Smooth muscle cell (in vitro differentiated cells): Measurements from ENCODE around the gene PHKA1. TPM values are rescaled to one million over a fixed set of nuclear protein-coding genes. Genes with fewer than 3 reads are reported as not detected.

Experiments
- DNase-seq: peaks from one replicate; lab custom pipeline; 2025; ENCODE audit not compliant: unreplicated experiment; lab: John Stamatoyannopoulos, UW
- H2AFZ ChIP-seq: fragments of 200-600 bp; sonication (generic); 2 replicates; pipeline ENCODE4 v1.6.0; 2016; ENCODE audit warnings: antibody characterized with exemption, low read depth, mild to moderate bottlenecking
- H3F3A ChIP-seq: fragments of 200-600 bp; sonication (generic); 2 replicates; pipeline ENCODE4 v1.6.0; 2017; ENCODE audit warnings: antibody characterized with exemption, low read depth
- H3K27ac ChIP-seq: fragments of 200-600 bp; sonication (generic); 2 replicates; pipeline ENCODE4 v1.5.1; 2016; ENCODE audit warnings: low read depth, mild to moderate bottlenecking
- H3K27me3 ChIP-seq: fragments of 200-600 bp; sonication (generic); 2 replicates; pipeline ENCODE4 v1.6.1; 2016; ENCODE audit warnings: low read depth, mild to moderate bottlenecking
- H3K36me3 ChIP-seq: fragments of 200-600 bp; sonication (generic); 2 replicates; pipeline ENCODE4 v1.5.1; 2016; ENCODE audit warnings: low read depth
- H3K4me1 ChIP-seq: fragments of 200-600 bp; sonication (generic); 2 replicates; pipeline ENCODE4 v1.5.1; 2016; ENCODE audit warnings: low read depth
- H3K4me2 ChIP-seq: fragments of 200-600 bp; sonication (generic); 2 replicates; pipeline ENCODE4 v1.6.0; 2016; ENCODE audit warnings: mild to moderate bottlenecking
- H3K4me3 ChIP-seq: fragments of 200-600 bp; sonication (generic); 2 replicates; pipeline ENCODE4 v1.5.1; 2016; ENCODE audit warnings: mild to moderate bottlenecking
- H3K79me2 ChIP-seq: fragments of 200-600 bp; sonication (generic); 2 replicates; pipeline ENCODE4 v1.6.0; 2016; ENCODE audit warnings: low read depth, mild to moderate bottlenecking
- H3K9ac ChIP-seq: fragments of 200-600 bp; sonication (generic); 2 replicates; pipeline ENCODE4 v1.6.0; 2016; ENCODE audit warnings: low read depth
- H3K9me3 ChIP-seq: fragments of 200-600 bp; sonication (generic); replicated peaks from 2 replicates; pipeline ENCODE4 v1.5.1; 2016; ENCODE audit warnings: low read depth
- H4K20me1 ChIP-seq: fragments of 200-600 bp; sonication (generic); 2 replicates; pipeline ENCODE4 v1.6.0; 2016; ENCODE audit warnings: low read depth
- CTCF ChIP-seq: fragments of 200-600 bp; sonication (generic); IDR thresholded peaks from 2 replicates; pipeline ENCODE4 v1.5.1; 2017; ENCODE audit warnings: borderline replicate concordance, mild to moderate bottlenecking, antibody characterized with exemption; ENCODE audit not compliant: insufficient read depth, poor library complexity, severe bottlenecking
- WGBS: methylation state at CpG from one replicate; pipeline ENCODE4 v1.1.7; 2016; ENCODE audit warnings: low lambda C conversion rate; 5-methylcytosine and 5-hydroxymethylcytosine counted together
- polyA plus RNA-seq: library from polyadenylated mRNA; unstranded; fragments of >200 nt; fragmentation: Nextera tagmentation; extraction: Ambion mirVana; gene quantifications from 2 replicates; pipeline ENCODE4 v1.2.1, GENCODE V29; 2016
- total RNA-seq: library from RNA; depleted of rRNA; stranded (reverse); fragments of >200 nt; gene quantifications from 2 replicates; pipeline ENCODE4 v1.2.3, GENCODE V29; 2014

PHKA1 gene
- total and polyA plus RNA-seq, 2 experiments from 2014 or later, result 4.5 to 7.9 TPM

DNA sequence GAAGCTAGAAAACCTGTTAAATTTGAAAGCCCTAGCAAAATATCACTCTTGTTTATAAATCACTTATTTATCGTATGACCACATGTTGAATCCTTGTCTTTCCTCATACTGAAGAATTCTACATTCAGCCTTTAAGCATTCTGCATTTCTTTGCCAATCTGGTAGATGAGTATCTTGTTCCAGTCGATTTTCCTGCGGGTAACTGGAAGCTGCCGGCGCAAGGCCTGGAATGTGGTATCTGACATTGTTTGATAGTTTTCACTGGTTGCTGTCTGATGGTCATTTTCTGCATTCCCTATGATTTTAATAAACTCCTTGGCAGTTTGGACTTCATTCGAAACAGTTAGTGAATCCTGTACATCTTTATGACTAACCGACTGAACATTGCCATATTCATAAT, 13.7 kb upstream of the PHKA1 start:
- no peak overlapping the region for H3K9ac ChIP-seq
- H3K4me3 ChIP-seq, result no peak overlapping the region
- H3F3A ChIP-seq, result no peaks in the 10 kb centered on the region
- no peak overlapping the region for H2AFZ ChIP-seq
- no peak for DNase-seq
- TF ChIP-seq CTCF, result no peak
- 63% methylated on average over 7 of the region's 7 CpGs for WGBS
- H3K27ac ChIP-seq, result peak overlapping the region; percentile 44
- H3K4me2 ChIP-seq, result peak overlapping the region; percentile 19
- no peaks in the 10 kb centered on the region for H3K4me1 ChIP-seq
- no peaks in the 10 kb centered on the region for H3K27me3 ChIP-seq
- H3K79me2 ChIP-seq, result no peaks in the 10 kb centered on the region
- H3K36me3 ChIP-seq, result no peaks in the 10 kb centered on the region
- H4K20me1 ChIP-seq, result no peaks in the 10 kb centered on the region
- H3K9me3 ChIP-seq, result no peaks in the 10 kb centered on the region

GRCh38 chrX:72716766-72717165, 2.7 kb upstream of the PHKA1 start:
- no peak overlapping the region for H3K9ac ChIP-seq
- H2AFZ ChIP-seq, result no peak overlapping the region
- no peaks in the 10 kb centered on the region for H3K9me3 ChIP-seq
- no peaks in the 10 kb centered on the region for H3K36me3 ChIP-seq
- 69% methylated on average over 5 of the region's 5 CpGs for WGBS
- H4K20me1 ChIP-seq, result no peaks in the 10 kb centered on the region
- no peaks in the 10 kb centered on the region for H3K27me3 ChIP-seq
- DNase-seq, result no peak
- TF ChIP-seq CTCF, result no peak
- H3K4me2 ChIP-seq, result no peak overlapping the region
- H3K79me2 ChIP-seq, result no peaks in the 10 kb centered on the region
- H3K4me1 ChIP-seq, result no peaks in the 10 kb centered on the region
- no peaks in the 10 kb centered on the region for H3F3A ChIP-seq
- H3K4me3 ChIP-seq, result no peak overlapping the region
- no peak overlapping the region for H3K27ac ChIP-seq

GRCh38 chrX:72715546-72715945, 1.4 kb upstream of the PHKA1 start:
- no peak overlapping the region for H3K4me3 ChIP-seq
- H3K9me3 ChIP-seq, result no peaks in the 10 kb centered on the region
- no peak for TF ChIP-seq CTCF
- no peak overlapping the region for H3K4me2 ChIP-seq
- WGBS, result 86% methylated on average over 12 of the region's 12 CpGs
- DNase-seq, result no peak
- H2AFZ ChIP-seq, result no peak overlapping the region
- H3K4me1 ChIP-seq, result no peaks in the 10 kb centered on the region
- H3F3A ChIP-seq, result no peaks in the 10 kb centered on the region
- H3K27me3 ChIP-seq, result no peaks in the 10 kb centered on the region
- no peaks in the 10 kb centered on the region for H4K20me1 ChIP-seq
- H3K36me3 ChIP-seq, result no peaks in the 10 kb centered on the region
- no peak overlapping the region for H3K9ac ChIP-seq
- no peak overlapping the region for H3K27ac ChIP-seq
- no peaks in the 10 kb centered on the region for H3K79me2 ChIP-seq

DNA sequence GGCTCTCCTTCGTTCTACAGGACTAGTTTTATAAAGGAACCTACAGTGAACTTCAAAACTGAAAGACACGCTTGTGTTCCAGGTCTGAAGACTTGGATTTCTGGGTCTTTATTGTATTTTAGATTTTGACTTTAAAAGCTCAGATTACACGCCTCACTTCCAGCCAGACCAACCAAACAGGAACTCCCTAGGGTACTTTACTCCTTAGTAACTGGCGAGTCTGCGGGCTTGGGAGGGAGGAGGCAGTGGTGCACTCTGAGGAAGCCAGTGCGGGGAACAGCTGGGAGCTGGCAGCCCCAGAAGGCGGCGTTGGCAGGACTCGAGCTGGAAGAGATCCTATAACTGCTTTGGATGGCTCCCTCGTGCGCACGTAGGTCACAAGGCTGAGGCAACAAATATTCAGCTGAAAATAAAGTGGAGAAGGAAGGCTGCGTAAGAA, 391 bp upstream of the PHKA1 start:
- Histone ChIP-seq H4K20me1 (no peaks in the 10 kb centered on the region), H3F3A (no peaks in the 10 kb centered on the region), H3K79me2 (no peaks in the 10 kb centered on the region), H3K9me3 (no peaks in the 10 kb centered on the region), H3K4me3 (peak overlapping the region; percentile 61), H3K4me1 (no peaks in the 10 kb centered on the region), H3K27me3 (no peaks in the 10 kb centered on the region), H3K27ac (peak overlapping the region; percentile 59), H3K9ac (peak overlapping the region; percentile 47), H2AFZ (peak overlapping the region; percentile 97), H3K4me2 (peak overlapping the region; percentile 87), H3K36me3 (no peaks in the 10 kb centered on the region)
- WGBS, result 44% methylated on average over 13 of the region's 13 CpGs
- peak; percentile 1 for DNase-seq
- no peak for TF ChIP-seq CTCF
